ENCODE measurements around the gene TNFSF13B. TPM values are rescaled to one million over a fixed set of nuclear protein-coding genes. Genes with fewer than 3 reads are reported as not detected.
A peak's percentile ranks its signal among the peaks of the same experiment; 100 is the strongest.
"Not testable (repeated sequence)": the region's sequence is repeated elsewhere in the genome, so short reads cannot be mapped to it uniquely, and the experiment has no call there.

The TNFSF13B gene
- total RNA-seq, 1 donor from 2014 or later: 1.8 TPM

DNA sequence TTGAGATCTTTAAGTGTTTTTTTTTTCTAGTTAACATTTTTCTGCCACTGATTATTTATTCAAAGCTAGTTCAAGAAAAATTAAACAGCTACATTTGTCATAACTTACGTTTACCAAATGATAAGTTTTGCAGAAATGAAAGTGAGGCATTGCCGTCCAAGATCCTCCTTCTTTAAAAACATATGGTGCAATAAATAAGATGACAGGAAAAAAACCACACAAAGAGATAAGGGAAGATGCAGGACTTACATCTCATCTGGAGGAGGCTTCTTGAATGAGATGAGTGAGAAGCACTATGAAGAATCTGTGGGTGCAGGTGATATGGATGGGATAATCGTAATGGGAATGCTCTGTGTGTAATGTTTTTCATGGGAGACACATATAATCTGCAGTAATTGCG, 12.4 kb downstream of the TNFSF13B start:
- no peak for DNase-seq

DNA sequence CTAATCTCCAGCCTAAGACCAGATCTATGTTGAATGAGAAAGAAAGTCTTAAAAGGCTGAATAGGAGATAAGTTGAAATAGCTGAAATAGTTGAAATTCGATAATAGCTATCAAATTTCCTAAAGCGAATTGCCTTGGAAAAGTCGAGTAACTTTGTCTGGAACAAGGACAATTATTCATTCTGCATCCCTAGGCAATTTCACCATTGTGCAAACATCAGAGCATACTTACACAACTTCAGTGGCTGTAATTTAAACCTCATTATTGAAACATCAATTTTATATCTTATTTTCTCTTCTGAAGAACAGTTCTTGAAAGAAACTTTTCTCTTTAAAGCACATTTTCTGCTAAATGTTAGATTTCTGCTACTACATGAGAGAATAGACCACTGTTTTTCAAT, 13.6 kb downstream of the TNFSF13B start:
- no peak for DNase-seq

DNA sequence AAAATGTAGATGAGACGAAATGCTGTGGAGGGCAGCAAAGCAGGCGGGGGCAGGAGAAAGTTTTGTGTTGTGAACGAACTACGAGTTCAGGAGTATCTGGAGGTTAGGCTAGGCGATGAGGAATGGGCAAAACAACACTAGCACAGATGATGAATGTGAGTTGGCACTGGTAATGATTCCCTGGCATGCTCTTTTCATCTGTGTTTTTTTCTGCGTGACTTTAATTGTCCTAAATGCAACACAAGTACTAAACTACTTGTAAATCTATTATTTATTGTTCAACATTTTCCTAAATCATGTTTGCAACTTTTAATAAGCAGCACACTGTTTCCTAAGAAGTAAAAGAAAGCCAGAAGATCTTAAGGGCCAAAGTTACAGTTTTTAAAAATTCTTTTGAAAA, 19.2 kb downstream of the TNFSF13B start:
- no peak for DNase-seq

DNA sequence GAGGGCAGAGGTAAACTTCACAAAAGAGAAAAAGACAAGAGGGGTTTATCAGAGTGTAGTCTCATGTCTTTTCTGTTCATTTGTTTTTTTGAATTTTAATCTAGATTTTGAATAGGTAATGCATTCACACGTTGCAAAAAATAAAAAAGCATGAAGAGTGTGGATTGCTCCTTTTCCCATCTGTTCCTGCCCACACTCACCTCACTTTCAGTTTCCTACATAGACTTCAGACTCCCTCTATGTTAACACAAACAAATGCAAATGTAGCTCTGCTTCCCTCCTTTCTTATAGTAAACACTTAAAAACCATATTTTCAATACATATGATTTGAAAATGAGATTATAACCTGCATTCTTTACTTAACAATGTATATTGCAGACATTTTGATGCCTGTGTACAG, 20.3 kb downstream of the TNFSF13B start:
- DNase-seq: no peak

DNA sequence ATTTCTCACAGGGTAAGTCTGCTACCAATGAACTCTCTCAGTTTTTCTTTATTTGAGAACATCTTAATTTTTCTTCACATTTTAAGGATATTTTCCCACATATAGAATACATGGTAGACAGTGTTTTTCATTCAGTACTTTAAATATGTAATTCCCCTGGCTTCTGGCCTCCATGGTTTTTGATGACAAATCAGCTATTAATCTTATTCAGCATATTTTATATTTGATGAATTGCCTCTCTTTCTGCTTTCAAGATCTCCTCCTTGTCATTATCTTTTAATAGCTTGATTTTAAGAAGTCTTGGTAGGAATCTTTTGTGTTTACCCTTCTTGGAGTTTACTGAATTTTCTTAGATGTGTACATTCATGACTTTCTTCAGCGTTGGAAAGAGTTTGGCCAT, 27.6 kb downstream of the TNFSF13B start:
- DNase-seq: no peak

DNA sequence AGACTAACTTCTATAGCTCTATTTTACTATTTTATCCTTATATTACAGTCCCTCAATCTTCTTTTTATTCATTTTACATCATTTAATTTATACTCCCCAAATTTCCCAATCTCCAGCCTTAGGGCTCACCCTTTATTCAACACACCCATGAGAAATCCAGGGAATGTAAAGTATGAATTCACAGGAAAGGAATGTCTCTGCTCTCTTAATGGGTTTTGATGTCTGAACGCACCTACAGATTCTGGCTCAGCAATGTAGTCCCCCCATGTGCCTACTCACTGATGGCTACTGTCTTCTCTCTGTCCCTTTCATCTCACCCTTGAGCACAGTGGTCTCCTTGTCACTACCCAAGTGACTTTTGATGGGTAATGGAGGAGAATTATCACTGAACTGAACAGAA, 32.8 kb downstream of the TNFSF13B start:
- no peak for DNase-seq

DNA sequence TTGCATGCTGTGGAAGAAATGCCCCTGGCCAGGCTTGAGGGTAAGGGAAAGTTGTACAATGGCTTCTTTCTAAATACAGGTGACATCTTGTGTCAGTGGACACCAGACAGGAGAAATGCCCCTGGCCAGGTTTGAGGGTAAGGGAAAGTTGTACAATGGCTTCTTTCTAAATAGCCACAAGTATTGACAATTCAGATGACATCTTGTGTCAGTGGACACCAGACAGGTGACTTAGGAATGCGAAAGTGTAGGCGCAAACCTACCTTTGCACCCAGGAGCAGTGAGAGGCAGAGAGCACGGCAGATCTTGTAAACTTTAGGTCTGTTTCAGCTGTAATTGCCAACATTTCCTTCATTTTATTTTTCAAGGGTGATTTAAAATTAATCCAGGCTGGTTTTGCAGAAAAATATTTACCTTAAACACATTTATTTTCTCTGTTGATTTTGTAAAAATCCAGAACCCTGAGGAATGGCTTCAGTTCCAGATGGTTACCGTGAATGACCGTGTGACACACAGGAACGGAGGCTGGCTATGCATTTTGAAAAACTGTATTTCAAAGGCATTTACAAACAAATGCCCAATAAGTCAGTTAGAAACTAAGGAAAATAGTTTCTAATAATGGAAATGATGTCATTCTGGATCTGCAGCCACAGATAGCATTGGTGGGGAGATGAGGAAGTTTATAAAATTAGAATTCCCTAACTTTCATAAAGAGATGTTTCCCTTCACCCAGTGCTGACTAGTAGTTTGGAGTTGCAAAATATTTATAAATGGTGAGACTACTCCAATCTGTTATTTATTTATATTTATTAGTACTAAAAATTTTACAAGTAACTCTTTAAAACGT, 34.9 kb downstream of the TNFSF13B start:
- no peak for DNase-seq

DNA sequence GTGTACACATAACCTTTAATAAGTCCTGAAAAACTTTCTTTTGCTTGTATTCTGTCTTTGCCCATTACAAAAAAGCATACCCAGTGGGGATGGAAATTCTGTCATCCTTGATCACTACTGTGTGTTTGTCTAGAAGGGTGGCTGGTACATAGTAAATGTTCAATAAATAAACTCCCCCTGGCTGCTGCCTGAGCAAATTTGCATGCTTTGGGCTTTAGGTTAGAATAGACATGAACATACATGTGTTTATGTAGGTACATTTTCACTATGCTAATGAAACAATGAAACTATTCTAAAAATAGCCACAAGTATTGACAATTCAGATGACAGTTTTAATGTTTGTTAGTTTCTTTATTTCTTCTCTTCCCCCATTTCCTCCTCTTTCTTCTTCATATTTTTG, 36.1 kb downstream of the TNFSF13B start:
- DNase-seq: no peak

DNA sequence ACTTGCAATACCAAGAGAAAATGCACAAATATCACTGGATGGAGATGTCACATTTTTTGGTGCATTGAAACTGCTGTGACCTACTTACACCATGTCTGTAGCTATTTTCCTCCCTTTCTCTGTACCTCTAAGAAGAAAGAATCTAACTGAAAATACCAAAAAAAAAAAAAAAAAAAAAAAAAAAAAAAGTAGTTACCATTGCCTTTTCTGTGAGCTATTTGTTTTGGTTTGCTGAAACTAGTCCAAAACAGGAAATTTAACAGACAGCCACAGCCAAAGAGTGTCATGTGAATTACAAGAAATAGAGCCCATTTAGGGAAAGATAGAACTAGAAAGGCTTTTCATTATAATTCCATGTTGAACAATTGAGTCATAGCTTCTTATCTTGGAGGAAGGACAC, 37.3 kb downstream of the TNFSF13B start:
- DNase-seq: no peak

DNA sequence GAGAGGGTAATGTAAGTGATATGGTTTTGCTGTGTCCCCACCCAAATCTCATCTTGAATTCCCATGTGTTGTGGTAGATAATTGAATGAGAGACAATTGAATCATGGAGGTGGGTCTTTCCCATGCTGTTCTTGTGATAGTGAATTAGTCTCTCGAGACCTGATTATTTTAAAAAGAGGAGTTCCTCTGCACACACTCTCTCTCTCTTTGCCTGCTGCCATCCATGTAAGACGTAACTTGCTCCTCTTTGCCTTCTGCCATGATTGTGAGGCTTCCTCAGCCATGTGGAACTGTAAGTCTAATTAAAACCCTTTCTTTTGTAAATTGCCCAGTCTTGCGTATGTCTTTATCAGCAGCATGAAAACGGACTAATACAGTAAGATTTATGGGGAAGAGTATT, 42.1 kb downstream of the TNFSF13B start:
- not testable (repeated sequence) for DNase-seq

DNA sequence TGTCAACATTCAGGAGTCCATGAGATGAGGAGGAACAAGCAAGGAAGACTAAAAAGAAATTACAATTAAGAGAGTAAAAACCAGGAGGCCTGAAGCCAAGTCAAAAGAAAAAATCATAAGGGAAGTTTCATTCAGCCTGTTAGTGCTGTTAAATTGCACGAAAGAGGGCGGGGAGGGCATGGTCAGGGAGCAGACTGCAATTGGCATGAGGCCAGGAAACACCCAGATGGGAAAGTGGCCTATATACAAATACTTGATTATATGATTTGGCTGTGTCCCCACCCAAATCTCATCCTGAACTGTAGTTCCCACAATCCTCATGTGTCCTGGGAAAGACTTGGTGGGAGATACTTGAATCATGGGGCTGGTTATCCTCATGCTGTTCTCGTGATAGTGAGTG, 43.9 kb downstream of the TNFSF13B start:
- peak; percentile 10 for DNase-seq

DNA sequence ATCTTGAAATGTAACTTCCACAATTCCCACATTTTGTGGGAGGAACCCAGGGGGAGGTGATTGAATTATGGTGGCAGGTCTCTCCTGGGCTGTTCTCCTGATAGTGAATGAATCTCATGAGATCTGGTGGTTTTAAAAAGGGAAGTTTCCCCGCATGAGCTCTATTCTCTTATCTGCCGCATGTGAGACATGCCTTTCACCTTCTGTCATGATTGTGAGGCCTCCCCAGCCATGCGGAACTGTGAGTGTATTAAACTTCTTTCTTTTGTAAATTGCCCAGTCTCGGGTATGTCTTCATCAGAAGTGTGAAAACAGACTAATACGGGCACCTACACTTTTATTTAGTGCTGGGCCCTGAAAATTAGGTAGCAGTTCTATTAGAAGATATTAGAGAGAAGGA, 45.8 kb downstream of the TNFSF13B start:
- no peak for DNase-seq

DNA sequence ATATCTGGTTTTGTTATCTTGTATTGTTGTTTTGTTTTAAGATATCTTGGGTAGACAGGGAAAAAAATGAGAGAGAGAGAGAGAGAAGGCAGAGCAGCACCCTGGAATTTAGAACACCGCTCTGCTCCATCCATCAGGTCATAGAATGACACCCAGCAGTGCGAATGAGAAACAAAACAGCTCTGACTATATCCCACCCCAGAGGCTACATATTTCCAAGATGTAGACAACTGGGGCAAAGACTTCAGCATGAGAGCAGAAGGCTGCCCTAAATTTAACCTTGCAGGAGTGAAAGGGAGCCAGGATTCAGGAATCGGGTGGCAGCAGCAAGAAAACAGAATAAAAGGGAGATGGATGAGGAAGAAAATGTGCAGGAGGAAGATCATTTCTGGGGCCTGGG, 46.5 kb downstream of the TNFSF13B start:
- no peak for DNase-seq

DNA sequence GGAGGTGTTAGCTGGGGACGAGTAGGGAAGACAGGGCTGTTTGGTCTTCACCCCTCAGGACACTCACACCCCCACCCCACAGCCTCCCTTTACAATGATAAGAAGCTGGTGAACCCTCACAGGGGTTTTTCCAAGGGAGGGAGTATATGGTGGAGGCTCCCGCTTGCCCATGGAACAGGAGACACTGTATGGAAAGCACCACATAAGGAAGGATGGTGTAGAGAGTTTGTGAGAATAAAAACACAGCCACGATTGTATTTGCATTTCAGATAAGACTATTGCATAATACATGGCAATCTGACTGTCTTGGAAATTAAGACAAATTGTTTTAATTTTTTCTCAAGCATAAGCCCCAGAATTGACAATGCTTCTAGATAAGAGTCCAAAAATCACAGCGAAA, 46.9 kb downstream of the TNFSF13B start:
- DNase-seq: no peak

DNA sequence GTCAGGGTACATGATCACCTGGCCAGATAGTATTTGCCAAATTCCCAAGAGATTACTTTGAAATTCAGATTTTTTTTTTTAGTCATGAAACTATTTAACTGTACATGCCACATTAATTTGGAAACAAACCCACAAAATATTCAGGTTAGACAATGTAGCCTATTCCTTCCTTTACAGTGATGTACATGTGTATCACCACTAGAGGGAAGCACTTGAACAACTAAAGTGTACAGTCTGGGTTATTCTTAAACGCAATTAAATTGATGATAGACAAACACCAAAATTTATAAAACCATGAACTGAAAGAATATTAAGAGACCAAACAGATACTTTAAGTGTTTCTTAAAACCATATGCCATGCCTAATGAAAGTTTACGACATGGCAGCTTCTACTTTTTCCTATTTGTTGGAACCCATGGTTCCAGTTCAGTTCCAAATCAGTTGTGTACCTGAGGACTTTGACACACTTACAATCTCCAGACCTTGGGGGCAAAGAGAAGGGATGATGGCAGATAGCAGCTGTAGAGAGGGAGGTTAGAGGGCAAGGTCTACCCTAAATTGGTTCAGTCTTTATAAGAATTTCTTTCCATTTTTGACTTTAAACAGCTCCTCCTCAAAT, 52.8 kb downstream of the TNFSF13B start:
- DNase-seq: peak; percentile 61

DNA sequence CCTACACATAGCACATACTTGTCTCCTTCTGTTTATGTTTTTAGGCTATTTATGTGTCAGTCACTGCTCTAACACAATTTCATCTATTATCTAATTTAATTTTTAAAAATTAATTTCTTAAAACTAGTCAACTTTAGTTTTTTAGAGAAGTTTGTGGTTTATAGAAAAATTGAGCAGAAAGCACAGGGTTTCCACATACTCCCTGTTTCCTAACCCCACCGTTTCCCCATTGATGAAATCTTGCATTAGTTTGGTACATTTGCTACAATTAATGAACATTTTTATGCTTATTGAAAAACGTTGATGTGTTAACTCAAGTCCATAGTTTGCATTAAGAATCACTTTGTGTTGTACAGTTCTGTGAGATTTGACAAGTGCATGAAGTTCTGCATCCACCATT, 53.5 kb downstream of the TNFSF13B start:
- DNase-seq: no peak

DNA sequence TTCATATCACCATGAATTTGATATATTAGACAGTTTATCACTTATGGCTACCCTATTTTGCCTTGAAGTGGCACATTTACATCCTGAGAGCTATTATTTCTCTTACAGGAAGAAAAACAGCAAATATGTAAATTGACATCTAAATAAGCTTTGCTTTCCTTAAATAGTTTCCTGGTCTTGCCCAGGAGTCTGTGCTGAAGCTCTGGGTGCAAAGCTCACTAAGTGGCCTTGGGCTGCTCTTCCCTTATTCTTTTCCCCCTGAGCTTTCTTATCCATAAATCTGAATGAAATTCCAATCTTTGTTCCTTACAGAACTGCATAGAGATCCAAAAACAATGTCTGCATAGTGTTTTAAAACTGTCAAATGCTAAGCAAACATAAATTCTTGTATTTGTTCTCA, 56.3 kb downstream of the TNFSF13B start:
- DNase-seq: no peak

DNA sequence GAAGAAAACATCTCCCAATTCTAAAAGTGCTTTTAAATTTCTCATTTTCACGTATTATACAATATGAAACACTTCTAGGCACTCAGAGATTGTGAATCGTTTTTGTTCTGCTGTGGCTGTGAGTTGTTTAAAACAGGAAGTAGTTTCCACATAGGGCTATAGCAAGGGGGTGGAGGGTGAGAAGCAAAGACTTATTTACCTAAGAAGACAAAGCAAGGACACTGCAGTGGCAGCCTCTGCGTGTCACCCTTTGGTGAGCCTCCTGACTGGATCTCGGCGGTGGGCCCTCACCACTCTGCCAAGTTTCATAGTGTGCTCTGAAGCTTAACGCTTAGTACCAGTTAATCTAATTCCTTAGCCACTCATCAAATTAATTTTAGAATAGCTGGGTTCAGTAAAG, 56.8 kb downstream of the TNFSF13B start:
- no peak for DNase-seq

DNA sequence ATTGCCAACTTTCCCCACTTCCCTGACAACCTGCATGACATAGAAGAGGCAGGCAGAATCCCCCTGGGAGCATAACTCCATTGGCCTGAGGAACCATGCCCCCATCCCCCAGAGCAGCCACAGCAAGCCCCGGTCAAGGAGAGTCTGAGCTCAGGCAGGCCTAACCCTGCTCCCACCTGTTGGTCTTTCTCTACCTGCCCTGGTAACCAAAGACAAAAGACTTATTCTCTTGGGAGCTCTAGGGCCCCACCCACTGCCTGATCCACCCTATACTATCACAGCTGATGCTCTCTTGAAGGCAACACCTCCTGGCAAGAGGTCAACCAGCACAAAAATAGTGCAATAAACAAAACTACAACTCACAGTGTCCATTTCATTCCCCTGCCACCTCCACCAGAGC, 59.3 kb downstream of the TNFSF13B start:
- DNase-seq: peak; percentile 13

DNA sequence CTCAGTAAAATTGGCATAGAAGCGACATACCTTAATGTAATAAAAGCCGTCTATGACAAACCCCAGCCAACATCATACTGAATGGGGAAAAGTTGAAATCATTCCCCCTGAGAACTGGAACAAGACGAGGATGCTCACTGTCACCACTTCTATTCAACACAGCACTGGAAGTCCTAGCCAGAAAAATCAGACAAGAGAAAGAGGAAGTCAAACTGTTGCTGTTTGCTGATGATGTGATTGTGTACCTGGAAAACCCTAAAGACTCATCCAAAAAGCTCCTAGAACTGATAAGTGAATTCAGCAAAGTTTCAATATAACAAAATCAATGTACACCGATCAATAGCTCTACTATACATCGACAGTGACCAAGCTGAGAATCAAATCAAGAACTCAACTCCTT, 63.3 kb downstream of the TNFSF13B start:
- DNase-seq: no peak

DNA sequence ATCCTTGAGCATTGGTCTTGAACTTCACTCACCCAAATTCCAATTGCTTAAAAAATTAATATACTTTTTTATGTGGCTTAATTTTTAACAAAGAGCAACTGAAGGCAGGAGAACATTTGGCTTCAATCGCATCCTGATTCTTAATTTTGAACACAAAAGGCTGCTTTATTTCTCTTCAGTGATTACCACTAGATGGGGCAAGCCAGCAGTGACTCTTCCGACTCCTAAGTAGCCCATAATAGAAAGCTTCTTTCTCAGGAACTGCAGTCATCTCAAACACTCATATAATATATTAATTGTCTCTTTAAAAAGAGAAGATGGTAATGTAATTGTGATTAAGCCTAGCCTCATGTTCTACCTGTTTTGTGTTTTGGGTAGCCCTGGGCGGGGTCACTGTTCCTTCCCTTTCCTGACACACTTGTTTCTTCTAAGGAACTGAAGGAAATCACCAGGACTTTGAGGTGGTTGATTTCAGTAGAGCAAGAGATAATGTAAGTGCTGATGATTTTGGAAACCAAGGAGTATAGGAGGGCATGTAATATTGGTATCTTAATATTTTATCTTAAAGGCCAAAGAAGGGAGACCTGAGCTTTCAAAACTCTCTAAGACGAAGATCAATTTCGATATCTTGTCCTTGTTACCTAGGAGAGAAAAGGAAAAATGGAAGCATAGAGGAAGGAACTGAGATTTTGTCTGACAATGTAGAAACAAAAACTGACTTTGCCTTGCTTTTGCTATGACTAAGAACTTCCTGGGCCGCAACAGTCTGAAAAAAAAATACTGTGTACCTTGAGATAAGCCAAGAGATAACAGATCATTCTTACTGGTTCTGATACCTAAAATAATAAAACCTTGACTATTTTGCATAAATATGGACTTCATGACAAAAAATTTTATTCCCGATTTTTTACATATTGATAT, 73.1 kb downstream of the TNFSF13B start:
- DNase-seq: peak; percentile 67

DNA sequence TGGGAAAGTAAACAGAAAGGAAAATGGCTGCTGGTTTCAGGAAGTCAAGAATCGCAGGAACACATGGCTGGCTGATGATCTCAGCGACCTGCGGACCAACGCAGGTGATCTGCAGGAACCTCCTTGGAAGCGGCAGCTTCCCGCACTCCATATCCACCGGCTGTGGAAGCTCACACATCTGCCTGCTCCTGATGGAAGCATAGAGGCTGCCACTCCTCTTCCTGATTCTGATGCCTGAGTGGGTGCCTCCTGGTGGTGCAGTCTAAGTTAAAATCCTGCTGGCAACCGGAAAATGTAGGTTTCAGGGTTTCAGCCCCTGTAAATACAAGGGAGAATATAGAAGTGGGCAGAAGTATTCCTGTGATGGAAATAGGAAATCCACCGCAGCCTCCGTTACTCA, 75.5 kb downstream of the TNFSF13B start:
- DNase-seq: no peak

DNA sequence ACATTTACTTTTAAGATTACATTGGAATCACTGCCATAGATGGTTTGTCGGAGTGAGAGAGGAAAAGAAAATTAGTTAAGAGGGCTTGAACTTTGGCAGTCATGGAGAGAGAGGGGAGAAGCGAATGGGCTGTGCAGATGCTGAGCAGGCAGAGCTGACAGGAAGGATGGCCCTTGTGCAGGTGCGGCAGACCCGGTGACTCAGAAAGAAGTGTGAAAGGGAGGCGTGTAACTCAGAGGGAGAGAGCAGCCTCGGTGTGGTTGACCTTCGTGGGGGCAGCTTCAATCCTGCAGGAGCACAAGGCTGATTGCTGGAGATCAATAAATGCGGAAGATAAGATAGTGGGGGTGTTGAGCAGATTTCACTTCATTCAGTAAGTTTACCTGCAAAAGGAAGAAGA, 76.9 kb downstream of the TNFSF13B start:
- DNase-seq: no peak
